Measurements from ENCODE around the gene PPP4R1. TPM values are rescaled to one million over a fixed set of nuclear protein-coding genes. Genes with fewer than 3 reads are reported as not detected.

PPP4R1 gene
- polyA plus RNA-seq, 1 of the 3 experiments (the other 2 are of a cell fraction): 53.4 TPM

DNA sequence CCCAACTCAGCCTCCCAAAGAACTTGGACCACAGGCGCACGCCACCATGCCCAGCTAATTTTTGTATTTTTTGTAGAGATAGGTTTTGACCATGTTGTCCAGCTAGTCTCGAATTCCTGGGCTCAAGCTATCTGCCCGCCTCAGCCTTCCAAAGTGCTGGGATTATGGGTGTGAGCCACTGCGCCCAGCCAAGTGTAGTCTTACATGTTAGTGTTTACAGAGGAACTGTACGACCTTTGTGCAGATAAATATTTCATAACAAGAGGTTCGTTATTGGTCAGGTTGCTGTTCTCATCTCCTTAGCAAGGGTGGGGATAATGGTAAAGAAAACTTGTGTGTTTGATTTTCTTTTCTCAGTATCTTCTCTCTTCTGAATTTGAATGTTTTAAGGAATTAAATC, 92.6 kb downstream of the PPP4R1 start:
- Histone ChIP-seq H4K20me1 (ENCODE audit: insufficient read depth) (peaks cover under 1% of the 10 kb centered on the region; the same call in 1 of the 2 replicates), H3K9ac (no peak overlapping the region), H3K27ac (ENCODE audit: low read depth in 2 of 2, low read length in 1 of 2) (no peak overlapping the region), H3K9me2 (no peaks in the 10 kb centered on the region), H3K79me2 (ENCODE audit: insufficient read depth) (peaks cover 25% of the 10 kb centered on the region), H3K4me1 (ENCODE audit: control insufficient read depth in 1 of 2, insufficient read depth in 2 of 2, low read depth in 1 of 2, low read length in 1 of 2) (peaks cover 0 to 9% of the 10 kb centered on the region in 2 experiments; a peak in 2 of 4 replicates), H2AFZ (ENCODE audit: low read depth) (no peak overlapping the region), H3K4me2 (no peak overlapping the region), H3K9me3 (no peaks in the 10 kb centered on the region), H3K36me3 (replicated peaks in 1 of 2; ENCODE audit: control insufficient read depth in 1 of 2, insufficient read depth in 2 of 2, low read length in 1 of 2) (peaks cover 19 to 45% of the 10 kb centered on the region in 2 experiments), H3K4me3 (ENCODE audit: low read depth in 2 of 2, low read length in 1 of 2) (no peak overlapping the region), H3K27me3 (ENCODE audit: insufficient read depth) (no peaks in the 10 kb centered on the region), H3F3A (replicated peaks; ENCODE audit: insufficient read depth) (peaks cover 8% of the 10 kb centered on the region)
- ChIA-PET CTCF (interaction anchor here (1.1 to 1.6 kb wide), 2 partner anchors 10 to 448 kb away, joined by 3 to 4 read pairs; no protein-coding TSS in a partner anchor), POLR2A (no interaction called here)
- WGBS (ENCODE audit: low lambda C conversion rate): 97% methylated on average over 7 of the region's 7 CpGs
- no peak for TF ChIP-seq TCF12 (IDR thresholded peaks at IDR 0.05)
- TF ChIP-seq, protein P1, sequence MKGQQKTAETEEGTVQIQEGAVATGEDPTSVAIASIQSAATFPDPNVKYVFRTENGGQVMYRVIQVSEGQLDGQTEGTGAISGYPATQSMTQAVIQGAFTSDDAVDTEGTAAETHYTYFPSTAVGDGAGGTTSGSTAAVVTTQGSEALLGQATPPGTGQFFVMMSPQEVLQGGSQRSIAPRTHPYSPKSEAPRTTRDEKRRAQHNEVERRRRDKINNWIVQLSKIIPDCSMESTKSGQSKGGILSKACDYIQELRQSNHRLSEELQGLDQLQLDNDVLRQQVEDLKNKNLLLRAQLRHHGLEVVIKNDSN (IDR thresholded peaks at IDR 0.05; ENCODE audit: borderline replicate concordance, low read depth): no peak
- TF ChIP-seq CHD2 (IDR thresholded peaks at IDR 0.05; ENCODE audit: low read length, partially characterized antibody): no peak
- TF ChIP-seq NRF1 (IDR thresholded peaks at IDR 0.05; ENCODE audit: low read depth, low read length): no peak
- TF ChIP-seq GATA2 (CRISPR knock-in tag; IDR thresholded peaks at IDR 0.05): no peak
- no peak for TF ChIP-seq MXI1 (IDR thresholded peaks at IDR 0.05; ENCODE audit: low read depth, low read length)
- TF ChIP-seq SMC3 (IDR thresholded peaks at IDR 0.05; ENCODE audit: low read depth, low read length): no peak
- TF ChIP-seq JUND (IDR thresholded peaks at IDR 0.05): no peak
- TF ChIP-seq GABPA (IDR thresholded peaks at IDR 0.05; ENCODE audit: low read depth): no peak
- TF ChIP-seq, protein P2, sequence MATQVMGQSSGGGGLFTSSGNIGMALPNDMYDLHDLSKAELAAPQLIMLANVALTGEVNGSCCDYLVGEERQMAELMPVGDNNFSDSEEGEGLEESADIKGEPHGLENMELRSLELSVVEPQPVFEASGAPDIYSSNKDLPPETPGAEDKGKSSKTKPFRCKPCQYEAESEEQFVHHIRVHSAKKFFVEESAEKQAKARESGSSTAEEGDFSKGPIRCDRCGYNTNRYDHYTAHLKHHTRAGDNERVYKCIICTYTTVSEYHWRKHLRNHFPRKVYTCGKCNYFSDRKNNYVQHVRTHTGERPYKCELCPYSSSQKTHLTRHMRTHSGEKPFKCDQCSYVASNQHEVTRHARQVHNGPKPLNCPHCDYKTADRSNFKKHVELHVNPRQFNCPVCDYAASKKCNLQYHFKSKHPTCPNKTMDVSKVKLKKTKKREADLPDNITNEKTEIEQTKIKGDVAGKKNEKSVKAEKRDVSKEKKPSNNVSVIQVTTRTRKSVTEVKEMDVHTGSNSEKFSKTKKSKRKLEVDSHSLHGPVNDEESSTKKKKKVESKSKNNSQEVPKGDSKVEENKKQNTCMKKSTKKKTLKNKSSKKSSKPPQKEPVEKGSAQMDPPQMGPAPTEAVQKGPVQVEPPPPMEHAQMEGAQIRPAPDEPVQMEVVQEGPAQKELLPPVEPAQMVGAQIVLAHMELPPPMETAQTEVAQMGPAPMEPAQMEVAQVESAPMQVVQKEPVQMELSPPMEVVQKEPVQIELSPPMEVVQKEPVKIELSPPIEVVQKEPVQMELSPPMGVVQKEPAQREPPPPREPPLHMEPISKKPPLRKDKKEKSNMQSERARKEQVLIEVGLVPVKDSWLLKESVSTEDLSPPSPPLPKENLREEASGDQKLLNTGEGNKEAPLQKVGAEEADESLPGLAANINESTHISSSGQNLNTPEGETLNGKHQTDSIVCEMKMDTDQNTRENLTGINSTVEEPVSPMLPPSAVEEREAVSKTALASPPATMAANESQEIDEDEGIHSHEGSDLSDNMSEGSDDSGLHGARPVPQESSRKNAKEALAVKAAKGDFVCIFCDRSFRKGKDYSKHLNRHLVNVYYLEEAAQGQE (IDR thresholded peaks at IDR 0.05; ENCODE audit: low read depth, low read length): no peak
- TF ChIP-seq, protein P3, sequence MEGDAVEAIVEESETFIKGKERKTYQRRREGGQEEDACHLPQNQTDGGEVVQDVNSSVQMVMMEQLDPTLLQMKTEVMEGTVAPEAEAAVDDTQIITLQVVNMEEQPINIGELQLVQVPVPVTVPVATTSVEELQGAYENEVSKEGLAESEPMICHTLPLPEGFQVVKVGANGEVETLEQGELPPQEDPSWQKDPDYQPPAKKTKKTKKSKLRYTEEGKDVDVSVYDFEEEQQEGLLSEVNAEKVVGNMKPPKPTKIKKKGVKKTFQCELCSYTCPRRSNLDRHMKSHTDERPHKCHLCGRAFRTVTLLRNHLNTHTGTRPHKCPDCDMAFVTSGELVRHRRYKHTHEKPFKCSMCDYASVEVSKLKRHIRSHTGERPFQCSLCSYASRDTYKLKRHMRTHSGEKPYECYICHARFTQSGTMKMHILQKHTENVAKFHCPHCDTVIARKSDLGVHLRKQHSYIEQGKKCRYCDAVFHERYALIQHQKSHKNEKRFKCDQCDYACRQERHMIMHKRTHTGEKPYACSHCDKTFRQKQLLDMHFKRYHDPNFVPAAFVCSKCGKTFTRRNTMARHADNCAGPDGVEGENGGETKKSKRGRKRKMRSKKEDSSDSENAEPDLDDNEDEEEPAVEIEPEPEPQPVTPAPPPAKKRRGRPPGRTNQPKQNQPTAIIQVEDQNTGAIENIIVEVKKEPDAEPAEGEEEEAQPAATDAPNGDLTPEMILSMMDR (IDR thresholded peaks at IDR 0.05): no peak
- TF ChIP-seq RAD21 (IDR thresholded peaks at IDR 0.05; ENCODE audit: low read length): no peak
- no peak for TF ChIP-seq YY1 (IDR thresholded peaks at IDR 0.05; ENCODE audit: low read depth)
- no peak for DNase-seq
